Measurements from ENCODE around the gene SYNE1.

The SYNE1 gene

DNA sequence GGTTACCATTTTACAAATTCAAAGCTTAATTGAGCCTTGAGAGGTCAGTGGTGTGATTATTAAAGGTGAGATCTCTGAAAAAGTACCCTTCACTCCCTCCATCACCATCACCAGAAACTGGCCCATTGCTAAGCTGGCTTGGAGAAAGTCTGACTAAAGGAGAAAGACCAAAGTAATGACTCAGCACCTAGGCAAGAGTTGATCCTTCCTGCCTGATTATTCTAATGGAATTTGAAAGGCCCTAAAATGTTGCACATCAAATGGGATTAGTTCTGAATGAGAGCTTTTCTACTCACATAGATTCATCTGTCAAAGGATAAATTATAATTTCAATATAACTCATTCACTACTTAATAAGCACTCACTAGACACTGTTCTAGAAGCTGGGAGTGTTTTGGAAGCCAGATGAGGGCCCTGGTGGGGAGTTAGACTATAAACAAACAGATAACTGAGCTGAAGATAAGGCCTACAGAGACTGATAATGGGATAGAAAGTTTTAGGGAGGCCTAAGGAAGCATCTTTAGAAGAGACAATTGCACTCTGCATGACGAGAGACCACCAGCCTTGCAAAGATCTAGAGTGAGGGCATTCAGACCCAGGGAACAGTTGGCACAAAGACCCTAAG, 366.7 kb downstream of the SYNE1 start:
- TF ChIP-seq, protein P1, sequence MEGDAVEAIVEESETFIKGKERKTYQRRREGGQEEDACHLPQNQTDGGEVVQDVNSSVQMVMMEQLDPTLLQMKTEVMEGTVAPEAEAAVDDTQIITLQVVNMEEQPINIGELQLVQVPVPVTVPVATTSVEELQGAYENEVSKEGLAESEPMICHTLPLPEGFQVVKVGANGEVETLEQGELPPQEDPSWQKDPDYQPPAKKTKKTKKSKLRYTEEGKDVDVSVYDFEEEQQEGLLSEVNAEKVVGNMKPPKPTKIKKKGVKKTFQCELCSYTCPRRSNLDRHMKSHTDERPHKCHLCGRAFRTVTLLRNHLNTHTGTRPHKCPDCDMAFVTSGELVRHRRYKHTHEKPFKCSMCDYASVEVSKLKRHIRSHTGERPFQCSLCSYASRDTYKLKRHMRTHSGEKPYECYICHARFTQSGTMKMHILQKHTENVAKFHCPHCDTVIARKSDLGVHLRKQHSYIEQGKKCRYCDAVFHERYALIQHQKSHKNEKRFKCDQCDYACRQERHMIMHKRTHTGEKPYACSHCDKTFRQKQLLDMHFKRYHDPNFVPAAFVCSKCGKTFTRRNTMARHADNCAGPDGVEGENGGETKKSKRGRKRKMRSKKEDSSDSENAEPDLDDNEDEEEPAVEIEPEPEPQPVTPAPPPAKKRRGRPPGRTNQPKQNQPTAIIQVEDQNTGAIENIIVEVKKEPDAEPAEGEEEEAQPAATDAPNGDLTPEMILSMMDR (IDR thresholded peaks at IDR 0.05; ENCODE audit: control insufficient read depth, extremely low read depth, insufficient read depth): no peak
- DNase-seq (ENCODE audit: low read depth): no peak

DNA sequence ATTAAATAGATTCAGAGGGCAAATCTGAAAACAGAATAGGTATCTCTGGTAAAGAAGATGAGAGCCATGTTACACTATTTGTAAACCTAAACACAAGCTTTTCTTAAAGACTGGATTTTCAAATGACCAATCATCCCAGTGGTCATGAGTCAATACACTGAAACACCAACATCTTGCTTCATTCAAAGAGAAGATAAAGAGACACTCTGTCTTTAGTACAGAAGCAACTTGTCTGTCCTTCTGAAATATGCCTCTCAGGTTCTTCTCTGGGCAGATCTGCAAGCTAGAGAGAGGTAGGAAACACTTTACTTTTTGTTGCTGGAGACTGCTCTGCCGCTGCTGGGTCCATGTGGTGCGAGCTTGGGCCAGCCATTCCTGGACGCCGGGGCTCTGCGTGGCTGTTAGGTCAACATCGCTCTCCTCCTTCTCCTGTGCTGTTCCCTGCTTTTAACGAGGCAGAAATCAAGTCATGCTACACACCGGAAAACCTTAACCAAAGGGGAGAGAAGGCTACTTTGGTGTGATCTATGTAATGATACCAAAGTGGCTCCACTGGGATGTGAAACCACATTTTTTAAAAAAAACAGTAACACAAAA, 368.2 kb downstream of the SYNE1 start:
- no peak overlapping the region for H3K4me3 ChIP-seq (ENCODE audit: low read depth, low read length)
- DNase-seq (ENCODE audit: low read depth): no peak
- TF ChIP-seq, protein P1 (IDR thresholded peaks at IDR 0.05; ENCODE audit: control insufficient read depth, extremely low read depth, insufficient read depth): no peak

More for the DNA sequence above, 366.7 kb downstream of the SYNE1 start:
- no peak overlapping the region for H3K4me3 ChIP-seq (ENCODE audit: low read depth, low read length)

DNA sequence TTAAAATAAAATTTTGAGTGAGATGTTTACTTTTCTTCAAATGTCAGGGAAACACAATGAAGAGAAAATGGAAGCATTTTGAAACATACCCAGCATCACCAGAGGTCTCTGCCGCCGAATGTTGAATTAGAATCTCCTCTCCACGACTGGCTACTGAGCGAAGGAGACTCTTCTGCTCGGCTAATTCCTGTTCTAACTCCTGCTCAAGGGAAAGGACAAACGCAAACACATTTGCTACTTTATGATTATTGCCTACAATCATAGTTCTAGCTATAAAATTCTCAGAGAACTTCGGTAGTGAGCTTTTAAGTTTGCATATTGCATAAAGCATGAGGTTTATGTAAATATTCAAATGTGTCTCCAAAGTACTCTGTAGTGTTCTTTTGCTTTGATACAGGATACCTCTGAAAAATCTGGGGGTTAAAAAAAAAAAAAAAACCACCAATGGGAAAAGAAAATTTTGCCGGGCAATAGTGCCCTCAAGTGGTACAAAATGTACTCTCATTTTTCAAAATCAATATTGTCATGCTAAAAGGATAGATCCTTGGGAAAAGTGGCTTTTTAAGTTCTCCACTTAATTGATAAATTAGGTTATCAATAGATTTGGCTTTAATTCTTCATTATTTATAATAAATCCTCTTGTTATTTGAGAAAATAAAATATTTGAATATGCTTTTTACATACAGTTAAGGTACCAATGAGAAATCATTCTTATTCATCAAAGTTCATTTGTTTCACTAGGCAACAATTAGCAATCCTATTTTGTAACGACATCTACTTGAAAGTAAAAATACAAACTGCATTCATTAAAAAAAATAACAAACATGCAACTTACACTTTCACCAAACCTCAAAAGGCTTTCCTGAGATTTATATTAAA, 369.0 kb downstream of the SYNE1 start:
- TF ChIP-seq, protein P1 (IDR thresholded peaks at IDR 0.05; ENCODE audit: control insufficient read depth, extremely low read depth, insufficient read depth): peak; percentile 40
- no peak for DNase-seq (ENCODE audit: low read depth)

DNA sequence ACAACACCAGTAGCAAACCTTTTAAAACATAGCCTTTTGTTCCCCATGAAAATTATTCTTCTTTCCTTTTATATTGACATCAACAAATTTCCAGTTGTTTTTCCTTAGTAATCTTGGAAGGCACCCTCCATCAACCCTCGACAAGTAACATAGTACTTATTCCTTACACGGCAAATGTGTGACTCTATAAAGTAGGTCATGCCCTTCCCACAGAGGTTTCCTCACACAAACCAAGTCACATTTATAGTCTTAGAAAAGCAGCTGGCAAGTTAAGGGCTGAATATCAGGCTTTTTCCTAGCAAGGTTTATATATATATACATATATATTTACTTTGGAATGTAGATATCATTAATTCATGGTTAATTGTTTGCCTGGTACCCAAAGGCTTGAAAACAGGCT, 371.5 kb downstream of the SYNE1 start:
- DNase-seq (ENCODE audit: low read depth): no peak
- H3K4me3 ChIP-seq (ENCODE audit: low read depth, low read length): no peak overlapping the region
- TF ChIP-seq, protein P1 (IDR thresholded peaks at IDR 0.05; ENCODE audit: control insufficient read depth, extremely low read depth, insufficient read depth): no peak

More for the DNA sequence above, 369.0 kb downstream of the SYNE1 start:
- no peak overlapping the region for H3K4me3 ChIP-seq (ENCODE audit: low read depth, low read length)

DNA sequence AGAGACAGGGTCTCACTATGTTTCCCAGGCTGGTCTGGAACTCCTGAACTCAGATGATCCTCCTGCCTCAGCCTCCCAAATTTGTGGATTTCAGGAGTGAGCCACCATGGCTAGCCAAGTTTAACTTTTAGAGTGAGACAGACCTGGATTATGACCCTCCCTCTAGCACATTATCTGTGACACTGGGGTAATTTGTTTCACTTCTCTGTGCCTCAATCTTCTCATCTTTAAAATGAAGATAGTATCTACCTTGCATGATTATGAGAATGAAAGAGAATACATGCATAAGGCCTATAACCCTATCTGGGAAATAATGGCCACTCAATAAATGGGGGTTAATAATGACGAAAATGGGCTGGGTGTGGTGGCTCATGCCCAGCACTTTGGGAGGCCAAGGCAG, 373.6 kb downstream of the SYNE1 start:
- TF ChIP-seq, protein P1 (IDR thresholded peaks at IDR 0.05; ENCODE audit: control insufficient read depth, extremely low read depth, insufficient read depth): no peak
- no peak for DNase-seq (ENCODE audit: low read depth)
- H3K4me3 ChIP-seq (ENCODE audit: low read depth, low read length): no peak overlapping the region

DNA sequence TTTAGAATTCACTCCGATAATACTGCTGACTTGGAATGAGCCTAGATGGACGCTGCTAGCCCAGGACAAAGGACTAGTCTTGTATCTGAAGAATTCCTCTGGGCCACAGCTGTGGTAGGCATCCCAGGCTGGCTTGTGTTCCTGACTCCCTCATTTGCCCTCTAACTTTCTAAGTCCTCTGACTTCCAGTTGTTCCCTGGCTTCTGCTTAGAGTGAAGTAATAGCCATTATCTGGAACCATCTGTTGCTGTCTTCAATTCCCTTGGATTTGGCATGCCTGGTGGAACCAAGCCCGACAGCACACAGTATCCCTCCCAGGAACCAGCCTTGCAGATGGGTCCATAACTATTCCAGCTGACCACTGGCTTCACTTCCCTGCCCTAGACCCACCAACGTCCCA, 376.0 kb downstream of the SYNE1 start:
- no peak overlapping the region for H3K4me3 ChIP-seq (ENCODE audit: low read depth, low read length)
- TF ChIP-seq, protein P1 (IDR thresholded peaks at IDR 0.05; ENCODE audit: control insufficient read depth, extremely low read depth, insufficient read depth): no peak
- no peak for DNase-seq (ENCODE audit: low read depth)
